GM19455 (cell line): ENCODE data around the gene TMEM229A.
"Not testable (repeated sequence)": the region's sequence is repeated elsewhere in the genome, so short reads cannot be mapped to it uniquely, and the experiment has no call there.

Source experiments
- ATAC-seq: cut with Tn5 transposase; IDR thresholded peaks from one replicate; pipeline ENCODE4 v1.9.1; 2021; ENCODE audit not compliant: unreplicated experiment

Gene TMEM229A

DNA sequence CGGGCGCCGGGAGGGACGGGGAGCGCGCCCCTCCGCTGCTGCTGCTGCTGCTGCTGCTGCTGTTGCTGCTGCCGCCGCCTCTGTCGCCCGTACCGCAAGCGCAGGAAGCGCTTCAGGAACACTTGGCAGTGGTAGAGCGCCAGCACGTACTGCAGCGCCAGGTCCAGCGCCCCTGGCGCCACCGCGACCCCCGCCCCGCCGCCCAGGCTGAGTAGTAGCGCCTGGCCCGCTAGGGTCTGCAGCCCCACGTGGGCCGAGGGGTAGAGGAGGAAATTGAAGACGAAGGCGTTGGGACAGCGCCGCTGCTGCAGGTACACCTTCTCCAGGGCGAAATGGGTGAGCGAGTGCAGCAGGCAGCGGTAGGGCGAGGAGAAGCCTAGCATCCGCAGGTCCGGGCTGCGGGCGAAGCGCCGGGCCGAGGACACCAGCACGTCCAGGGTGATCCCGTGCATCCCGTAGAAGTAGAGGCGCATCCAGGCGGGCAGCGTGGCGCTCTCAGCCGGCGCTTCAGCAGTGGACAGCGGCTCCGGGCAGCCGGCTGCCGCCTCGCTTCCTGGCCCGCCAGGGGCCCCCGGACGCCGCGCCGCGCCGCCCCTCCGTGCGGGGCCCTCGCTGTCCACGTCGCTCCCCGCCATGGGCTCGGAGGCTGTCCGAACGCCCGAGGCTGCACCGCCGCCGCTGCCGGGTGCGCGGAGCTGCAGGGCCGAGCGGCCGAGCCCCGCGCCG is at the start of gene TMEM229A:
Gene TMEM229A (minus strand): TSS at position 699 of the 726 bp plus-strand sequence. CDS start 64 bp downstream, at position 635.
- no peak for ATAC-seq

DNA sequence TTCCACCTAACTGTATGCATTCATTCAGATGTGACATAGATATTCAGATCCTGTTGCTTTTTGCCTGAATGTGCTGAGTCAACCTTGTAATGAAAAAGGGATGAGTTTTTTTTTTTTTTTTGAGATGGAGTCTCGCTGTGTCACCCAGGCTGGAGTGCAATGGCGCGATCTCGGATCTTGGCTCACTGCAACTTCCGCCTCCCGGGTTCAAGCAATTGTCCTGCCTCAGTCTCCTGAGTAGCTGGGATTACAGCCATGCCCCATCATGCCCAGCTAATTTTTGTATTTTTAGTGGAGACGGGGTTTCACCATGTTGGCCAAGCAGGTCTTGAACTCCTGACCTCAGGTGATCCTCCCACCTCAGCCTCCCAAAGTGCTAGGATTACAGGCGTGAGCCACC is 49.4 kb upstream of the TMEM229A start:
- ATAC-seq: not testable (repeated sequence)

DNA sequence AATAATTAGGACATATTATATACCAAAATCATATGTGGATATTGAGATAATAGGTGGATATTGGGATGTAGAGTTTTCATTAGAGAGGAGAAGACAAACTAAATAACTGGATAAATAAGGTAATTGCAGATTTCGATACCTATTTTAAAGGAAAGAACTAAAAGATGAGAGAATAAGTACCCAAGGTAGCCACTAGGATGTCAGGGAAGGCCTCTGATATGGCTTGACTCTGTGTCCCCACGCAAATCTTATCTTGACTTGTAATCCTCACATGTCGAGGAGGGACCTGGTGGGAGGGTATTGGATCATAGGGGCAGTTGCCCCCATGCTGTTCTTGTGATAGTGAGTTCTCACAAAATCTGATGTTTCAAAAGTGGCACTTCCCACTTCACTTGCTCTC is 44.7 kb upstream of the TMEM229A start:
- no peak for ATAC-seq

DNA sequence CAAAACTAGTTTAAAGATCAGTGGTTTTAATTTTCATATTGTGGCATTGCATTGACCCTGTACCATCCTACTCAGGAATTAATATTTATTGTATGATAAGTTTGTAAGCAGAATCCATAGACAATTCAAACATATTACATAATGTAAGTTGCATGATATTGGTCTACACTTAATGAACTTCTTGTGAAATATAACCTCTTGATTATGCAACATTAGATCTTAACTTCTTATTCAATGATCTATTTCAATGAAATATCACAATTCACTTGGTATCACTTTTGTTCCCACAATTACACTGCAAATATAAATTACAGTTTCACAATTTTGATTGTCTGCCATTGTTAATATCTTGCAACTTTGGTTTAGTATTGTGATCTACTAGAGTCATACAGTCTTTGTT is 44.0 kb upstream of the TMEM229A start:
- no peak for ATAC-seq

DNA sequence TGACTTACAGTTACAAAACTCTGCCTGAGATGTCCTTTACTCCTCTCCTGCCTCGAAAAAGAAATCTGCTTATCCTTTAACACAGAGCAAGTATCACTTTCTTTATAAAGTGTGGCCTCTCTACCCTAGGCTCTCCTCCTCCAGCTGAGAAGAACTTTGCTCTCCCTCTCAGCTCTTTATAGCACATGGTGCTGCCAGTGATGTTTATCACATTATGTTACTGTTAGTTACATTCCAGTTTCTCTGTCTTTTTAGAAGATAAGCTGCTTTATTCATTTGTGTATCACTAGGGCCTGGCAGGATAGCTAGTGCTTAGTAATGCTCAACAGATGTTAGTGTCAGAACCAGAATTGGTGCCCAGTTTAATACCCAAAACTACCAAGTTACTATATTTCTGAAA is 41.1 kb upstream of the TMEM229A start:
- ATAC-seq: no peak

DNA sequence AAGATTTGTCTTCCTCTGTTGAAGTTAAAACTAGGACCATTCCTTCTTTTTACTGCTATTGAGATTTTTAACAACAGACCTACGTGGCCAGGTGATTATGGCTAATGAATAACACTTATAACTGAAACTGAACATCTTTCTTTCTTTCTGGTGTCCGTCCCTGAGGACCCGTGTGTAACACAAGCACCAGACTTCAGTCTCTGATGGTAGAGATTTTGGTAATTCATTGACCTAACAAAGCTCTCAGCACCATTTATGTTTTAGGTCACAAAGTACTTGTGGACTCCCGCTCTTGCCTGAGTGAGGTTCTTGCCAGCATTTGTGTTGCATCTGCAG is 40.4 kb upstream of the TMEM229A start:
- ATAC-seq: no peak

DNA sequence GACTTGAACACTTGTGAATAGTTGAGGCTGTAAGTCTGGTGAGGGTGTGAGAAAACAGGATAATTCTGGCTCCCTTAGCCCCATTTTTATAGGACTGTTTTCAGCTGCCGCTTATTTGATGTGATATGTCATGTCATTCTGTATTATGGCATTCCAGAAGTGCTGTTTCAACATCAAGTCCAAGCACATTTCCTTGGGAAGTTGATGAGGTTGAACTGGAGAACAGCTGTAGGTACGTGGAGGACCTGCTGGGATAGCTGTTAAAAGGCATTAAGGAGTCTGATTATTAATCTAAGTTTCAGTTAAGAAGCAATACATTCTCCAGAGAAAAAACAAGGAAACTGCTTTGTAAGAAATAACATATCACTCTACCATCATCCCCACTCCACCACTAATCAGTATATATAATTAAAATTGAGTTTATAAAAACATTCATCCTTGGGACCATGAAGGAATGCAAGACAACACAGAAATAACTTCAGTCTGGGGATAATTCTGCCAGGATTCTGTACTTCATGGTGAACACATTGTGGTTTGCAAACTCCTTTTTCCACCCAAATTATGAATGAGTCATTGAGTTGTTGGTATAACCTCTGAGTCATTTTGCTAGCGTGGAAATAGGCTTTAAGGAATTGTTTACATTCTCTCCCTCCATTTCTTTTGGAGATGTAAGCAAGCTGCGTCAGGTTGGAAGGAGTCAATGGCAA is 39.9 kb upstream of the TMEM229A start:
- no peak for ATAC-seq

DNA sequence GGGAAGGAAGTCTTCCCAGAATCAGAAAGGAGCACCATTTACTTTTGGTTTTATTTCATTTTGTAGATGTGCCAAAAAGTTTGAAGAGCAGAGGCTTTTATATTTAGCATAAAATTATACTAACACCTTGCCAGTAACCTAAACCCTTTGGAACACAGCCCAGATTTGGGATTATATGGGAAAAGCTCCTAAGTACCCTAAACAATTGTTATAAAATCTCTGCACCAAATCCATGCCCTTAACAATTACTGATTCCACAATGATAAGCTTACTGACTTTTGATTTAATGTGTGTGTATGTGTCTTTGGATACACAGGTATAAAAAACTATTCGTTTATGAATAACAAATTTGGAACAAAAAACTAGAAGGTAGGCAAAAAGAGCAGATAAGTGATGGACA is 39.0 kb upstream of the TMEM229A start:
- no peak for ATAC-seq

DNA sequence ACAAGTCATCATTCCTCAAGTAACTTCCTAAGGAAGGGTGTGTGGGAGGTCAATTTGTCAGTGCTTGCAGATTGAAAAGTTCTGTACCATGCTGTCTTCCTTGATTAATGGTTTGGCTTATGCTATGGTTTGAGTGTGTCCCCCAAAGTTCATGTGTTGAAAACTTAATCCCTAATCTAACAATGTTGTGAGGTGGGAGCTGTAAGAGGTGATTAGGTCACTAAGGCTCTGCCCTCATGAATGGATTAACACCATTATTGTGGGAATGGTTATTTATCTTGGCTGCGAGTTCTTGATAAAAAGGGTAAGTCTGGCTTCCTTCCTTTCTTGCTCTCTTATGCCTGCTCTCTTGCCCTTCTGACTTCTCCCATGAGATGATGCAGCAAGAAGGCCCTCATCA is 29.3 kb upstream of the TMEM229A start:
- no peak for ATAC-seq

DNA sequence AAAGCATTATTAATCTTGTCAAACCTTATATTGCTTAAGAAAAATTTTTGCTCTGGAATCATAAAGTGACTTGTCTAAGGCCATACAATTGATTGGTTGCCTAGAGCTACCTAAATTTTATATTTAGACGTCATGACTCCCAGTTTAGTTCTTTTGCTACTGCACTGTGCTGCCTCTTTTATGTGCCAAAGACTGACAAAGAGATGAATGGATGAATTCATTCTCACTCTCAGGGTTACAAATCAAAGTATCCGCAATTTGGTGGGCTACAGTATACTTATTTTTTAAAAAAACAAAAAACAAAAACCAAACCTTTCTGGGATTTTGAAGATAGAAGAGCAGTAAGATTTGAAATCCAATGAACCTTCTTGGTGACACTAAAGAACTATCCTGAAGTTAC is 27.7 kb upstream of the TMEM229A start:
- ATAC-seq: no peak

DNA sequence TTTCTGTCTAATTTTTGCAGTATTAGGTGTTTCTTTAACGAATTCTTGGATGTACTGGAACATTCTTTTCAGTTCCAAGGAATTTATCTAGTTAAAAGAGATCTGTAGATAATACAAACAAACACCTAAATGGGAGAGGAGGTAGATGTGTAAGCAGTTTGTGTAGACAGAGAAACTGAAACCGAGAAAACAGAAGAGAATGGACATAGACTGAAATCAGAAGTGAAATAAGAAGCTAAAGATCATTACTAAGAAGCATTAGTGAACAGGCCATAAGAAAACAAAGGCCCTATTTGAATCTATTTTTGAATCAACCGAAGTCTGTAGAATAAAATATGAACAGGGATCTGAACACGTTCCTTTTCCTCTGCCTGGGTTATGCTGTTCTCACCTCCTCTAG is 26.5 kb upstream of the TMEM229A start:
- ATAC-seq: peak; percentile 100

DNA sequence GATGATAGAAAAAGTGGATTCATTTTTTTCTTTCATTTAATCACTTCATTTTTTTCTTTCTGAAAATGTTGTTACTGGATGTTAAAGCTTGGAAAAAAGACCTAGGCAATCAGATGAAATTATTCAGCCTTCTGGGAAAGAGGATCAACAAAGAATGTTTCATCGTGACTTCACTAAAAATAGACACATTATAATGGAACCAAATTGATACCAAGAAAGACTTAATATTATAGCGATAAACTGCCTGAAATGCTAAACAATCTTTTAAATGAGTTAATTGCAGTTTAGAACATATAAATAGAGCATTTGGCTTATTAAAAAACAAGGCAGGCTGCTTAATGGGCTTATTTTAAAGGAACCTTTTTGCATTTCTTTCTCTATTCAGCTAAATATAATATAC is 25.6 kb upstream of the TMEM229A start:
- no peak for ATAC-seq

DNA sequence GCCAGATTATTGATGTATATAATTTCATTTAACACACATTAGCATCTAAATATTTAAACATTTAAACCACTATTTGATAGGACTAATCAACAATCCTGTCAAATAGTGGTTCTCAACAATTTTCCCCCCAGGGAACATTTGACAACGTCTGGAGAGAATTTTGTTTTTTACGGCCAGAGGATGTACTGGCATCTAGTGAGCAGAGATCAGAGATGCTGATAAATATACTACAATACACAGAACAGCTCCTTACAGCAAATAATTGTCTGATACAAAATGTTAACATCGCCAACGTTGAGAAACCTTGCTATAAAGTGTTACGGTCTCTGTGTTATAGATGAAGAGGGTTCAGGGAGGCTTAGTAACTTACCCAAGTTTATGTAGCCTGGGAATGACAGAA is 25.0 kb upstream of the TMEM229A start:
- no peak for ATAC-seq

DNA sequence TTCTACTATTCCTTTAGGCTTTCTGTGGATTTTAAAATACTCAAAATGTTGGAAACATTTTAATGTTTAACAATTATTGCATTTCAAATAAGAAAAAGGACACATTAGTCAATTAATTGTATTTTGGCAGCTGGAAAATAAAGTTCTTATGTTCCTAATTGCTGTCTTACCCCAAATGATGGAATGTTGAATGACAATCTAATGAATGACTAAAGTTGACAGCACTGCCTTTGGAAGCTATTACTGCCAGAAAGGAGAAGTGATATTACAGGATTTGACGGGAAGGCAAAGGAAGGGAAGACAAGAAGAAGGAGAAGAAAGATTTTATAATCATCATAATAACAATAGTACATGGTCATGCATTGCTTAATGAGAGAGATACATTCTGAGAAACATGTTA is 23.4 kb upstream of the TMEM229A start:
- ATAC-seq: no peak

DNA sequence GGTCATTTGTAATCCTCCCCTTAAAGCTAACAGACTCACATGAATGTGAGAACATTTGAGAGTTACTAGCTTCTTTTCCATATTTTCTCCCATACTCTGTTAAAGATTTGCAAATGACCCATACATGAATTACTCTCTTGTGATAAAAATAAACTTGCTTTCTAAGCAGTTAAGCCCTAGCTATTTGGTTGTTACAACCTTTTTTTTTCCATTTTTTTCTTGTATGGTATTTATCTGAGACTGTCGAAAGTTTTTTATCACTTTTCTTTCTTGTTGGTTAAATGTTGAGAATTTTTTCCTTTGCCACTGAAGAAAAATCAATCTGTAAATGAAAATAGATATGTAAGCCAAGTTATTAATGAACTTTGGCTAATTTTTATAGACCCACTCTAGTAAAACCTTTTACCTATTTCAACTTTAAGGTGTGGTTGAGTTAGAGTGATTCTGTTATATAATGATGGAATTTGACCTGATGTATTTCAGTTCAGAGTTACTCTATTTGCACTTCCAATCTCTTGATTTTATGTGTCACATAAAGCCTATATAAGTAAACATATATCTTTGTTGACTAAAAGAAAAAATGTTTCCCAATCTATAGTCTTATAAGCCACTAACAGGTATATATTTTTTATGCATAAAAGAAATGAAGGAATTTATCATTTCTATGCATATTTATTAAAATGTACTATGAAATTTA is 19.0 kb upstream of the TMEM229A start:
- no peak for ATAC-seq

DNA sequence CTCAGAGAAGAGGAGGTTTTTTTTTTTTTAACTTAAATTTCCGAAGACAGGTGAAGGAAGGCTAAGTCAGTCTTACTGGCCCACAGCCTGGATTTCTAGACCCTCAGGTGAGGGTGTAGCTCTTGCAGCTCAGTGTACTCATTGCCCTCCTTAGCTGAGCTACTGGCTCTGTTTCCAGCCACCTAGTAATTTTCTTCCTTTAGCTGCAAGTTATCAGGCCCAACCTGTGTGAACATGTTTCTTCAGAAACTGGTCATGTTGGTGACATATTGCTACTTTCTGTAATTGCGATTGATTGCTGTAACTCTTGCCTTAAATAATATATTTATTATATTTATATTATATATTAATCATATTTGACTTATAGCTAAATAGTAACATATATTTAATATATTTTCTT is 10.0 kb upstream of the TMEM229A start:
- no peak for ATAC-seq

DNA sequence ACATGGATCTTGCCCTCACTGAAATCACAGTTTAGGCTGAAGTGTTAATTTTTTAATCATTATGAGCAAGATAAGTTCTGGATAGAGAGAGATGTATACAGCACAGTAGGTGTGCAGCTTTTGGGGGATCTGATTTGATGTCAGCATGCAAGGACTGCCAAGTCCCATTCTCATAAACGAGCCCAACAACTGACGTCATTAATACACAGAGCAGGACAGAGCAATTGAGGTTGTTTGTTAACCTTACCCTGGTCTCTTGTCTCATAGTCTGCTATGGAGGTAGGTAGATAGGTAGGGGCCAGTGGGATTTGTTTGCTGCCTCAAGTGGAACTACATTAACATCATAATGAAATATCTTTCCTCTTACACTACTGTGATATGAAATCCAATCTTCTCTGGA is 8.6 kb upstream of the TMEM229A start:
- ATAC-seq: no peak

DNA sequence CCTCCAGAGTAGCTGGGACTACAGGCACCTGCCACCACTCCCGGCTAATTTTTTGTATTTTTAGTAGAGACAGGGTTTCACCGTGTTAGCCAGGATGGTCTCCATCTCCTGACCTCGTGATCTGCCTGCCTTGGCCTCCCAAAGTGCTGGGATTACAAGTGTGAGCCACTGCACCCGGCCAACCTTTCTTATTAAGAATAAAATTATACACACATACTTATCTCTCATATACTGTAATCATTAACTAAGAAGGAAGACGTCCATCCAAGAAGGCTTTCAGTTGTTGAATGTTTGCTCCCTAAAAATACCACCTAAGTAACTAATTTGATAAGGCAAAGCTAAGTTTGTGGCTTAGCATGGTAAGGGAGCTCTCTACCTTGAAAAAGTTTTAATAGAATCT is 5.0 kb upstream of the TMEM229A start:
- ATAC-seq: not testable (repeated sequence)

DNA sequence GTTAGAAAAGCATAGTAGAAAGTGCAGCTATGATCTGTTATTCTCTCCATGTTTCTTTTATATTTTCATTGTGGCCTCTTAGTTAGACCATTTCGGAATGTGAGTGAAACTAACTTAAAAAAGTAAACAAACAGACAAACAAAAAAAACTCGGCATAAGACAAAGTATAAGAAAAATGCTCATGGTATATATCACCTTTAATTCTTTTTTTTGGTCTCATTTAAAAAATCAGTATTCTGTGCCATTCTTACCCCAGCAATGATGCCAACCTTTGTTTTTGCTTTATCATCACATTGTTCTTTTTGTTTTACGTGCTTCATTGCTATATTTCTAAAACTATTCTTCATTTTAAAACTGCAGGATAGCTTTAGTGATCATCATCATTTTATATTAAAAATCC is 2.8 kb upstream of the TMEM229A start:
- no peak for ATAC-seq

DNA sequence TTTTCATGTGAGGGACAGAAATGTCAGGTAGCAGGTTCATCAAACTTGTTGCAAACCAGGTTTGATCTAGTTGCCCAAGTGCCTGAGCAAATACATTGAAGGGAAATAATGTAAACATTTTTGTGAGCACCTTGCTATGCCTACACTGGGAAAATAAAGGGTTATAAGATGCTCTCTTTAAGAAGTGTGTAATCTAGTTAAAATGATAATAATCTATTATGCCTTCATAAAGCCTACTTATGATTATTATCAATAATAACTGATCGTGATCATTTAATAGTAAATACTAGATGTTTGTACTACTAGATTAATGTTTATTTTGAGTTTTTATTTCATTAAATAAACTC is 1.9 kb upstream of the TMEM229A start:
- ATAC-seq: no peak

DNA sequence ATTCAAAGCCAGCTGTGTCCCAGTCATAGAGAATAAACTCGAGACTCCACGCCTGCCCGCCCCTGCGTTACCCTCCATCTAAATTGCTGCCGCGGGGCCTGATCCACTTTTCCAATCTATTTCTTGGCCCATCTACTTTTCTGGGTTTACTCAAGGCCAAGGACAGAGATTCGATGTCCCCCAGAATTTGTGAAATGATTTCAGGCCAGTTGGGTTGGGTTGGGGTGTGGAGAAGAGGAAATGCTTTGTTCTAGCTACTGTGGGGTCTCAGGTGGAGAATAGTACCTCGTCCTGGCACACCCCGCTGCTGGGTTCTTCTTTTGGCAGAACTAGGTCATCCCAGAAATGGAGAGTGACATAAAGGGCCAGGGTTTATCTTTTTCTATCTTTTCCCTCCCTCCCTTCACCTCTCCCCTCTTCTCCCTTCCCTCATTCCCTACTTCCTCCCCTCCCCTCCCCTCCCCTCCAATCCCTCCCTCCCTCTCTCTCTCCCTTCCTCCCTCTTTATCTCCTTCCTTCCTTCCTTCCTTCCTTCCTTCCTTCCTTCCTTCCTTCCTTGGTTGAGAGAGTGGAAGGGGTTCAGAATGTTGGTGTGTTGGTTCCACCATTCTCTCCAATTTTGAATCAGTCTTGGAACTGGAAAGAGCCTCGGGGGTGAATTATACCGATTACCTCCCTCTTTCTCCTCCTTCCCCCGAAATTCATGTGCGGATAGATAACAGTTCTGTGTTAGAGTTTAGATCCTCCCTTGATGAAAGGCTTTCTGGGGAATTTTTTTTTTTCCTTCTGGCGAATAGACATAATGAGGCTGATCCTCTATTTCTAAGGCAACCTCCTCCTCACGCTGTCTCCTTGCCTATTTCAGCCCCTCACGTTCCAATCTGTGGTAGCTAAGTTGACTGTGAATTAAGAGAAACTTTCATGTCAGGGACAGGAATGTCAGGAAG is 1.2 kb upstream of the TMEM229A start:
- no peak for ATAC-seq
